ENCODE data around the gene ZEB2.

DNA sequence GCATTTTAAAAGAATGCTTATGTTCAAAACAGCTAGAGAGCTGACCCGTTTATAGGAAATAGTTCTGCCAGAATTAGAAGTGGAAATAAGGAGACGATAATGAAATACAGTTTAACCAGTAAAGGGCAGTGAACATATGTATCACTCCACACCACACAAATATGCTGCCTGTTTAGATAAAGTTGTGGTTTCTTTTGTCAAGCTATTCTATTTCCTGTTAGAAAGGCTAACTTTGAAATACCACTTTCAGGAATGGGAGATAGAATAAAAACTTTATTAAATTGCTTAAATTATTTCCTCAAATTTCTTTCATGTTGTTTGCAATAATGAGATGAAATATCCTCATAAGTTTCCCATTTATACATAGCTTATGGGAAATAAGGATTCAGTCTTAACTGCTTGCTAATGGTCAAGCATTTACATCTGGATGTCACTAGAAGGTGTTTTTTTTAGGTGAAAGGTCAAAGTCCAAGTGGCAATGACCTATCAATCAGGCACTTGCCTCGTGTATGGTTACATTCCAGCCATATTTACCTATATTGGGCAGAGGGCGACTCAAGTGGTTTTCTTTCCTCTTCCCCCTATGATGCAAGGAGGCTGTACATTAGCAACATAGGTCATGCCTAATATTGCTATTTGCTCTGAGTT lies 148.9 kb downstream of the ZEB2 start:
- TF ChIP-seq RAD51 (IDR thresholded peaks at IDR 0.05) = no peak
- TF ChIP-seq POLR2AphosphoS2 (IDR thresholded peaks at IDR 0.05; ENCODE audit: low read depth, low read length) = no peak
- TF ChIP-seq, protein P1, sequence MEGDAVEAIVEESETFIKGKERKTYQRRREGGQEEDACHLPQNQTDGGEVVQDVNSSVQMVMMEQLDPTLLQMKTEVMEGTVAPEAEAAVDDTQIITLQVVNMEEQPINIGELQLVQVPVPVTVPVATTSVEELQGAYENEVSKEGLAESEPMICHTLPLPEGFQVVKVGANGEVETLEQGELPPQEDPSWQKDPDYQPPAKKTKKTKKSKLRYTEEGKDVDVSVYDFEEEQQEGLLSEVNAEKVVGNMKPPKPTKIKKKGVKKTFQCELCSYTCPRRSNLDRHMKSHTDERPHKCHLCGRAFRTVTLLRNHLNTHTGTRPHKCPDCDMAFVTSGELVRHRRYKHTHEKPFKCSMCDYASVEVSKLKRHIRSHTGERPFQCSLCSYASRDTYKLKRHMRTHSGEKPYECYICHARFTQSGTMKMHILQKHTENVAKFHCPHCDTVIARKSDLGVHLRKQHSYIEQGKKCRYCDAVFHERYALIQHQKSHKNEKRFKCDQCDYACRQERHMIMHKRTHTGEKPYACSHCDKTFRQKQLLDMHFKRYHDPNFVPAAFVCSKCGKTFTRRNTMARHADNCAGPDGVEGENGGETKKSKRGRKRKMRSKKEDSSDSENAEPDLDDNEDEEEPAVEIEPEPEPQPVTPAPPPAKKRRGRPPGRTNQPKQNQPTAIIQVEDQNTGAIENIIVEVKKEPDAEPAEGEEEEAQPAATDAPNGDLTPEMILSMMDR (IDR thresholded peaks at IDR 0.05 in 2 of 3, conservative IDR thresholded peaks at IDR 0.05 in 1 of 3; ENCODE audit: control insufficient read depth in 2 of 3, extremely low read depth in 1 of 3, insufficient read depth in 1 of 3, low read depth in 3 of 3, low read length in 3 of 3) = no peak
- TF ChIP-seq PAX8 (IDR thresholded peaks at IDR 0.05) = no peak
- TF ChIP-seq FOS (IDR thresholded peaks at IDR 0.05; ENCODE audit: borderline replicate concordance, extremely low read depth, insufficient read length) = no peak
- TF ChIP-seq ETV6 (conservative IDR thresholded peaks at IDR 0.05 in 1 of 2, IDR thresholded peaks at IDR 0.05 in 1 of 2; ENCODE audit: borderline replicate concordance in 1 of 2, low read depth in 1 of 2) = no peak
- no peak for TF ChIP-seq NBN (IDR thresholded peaks at IDR 0.05)
- TF ChIP-seq, protein P2, sequence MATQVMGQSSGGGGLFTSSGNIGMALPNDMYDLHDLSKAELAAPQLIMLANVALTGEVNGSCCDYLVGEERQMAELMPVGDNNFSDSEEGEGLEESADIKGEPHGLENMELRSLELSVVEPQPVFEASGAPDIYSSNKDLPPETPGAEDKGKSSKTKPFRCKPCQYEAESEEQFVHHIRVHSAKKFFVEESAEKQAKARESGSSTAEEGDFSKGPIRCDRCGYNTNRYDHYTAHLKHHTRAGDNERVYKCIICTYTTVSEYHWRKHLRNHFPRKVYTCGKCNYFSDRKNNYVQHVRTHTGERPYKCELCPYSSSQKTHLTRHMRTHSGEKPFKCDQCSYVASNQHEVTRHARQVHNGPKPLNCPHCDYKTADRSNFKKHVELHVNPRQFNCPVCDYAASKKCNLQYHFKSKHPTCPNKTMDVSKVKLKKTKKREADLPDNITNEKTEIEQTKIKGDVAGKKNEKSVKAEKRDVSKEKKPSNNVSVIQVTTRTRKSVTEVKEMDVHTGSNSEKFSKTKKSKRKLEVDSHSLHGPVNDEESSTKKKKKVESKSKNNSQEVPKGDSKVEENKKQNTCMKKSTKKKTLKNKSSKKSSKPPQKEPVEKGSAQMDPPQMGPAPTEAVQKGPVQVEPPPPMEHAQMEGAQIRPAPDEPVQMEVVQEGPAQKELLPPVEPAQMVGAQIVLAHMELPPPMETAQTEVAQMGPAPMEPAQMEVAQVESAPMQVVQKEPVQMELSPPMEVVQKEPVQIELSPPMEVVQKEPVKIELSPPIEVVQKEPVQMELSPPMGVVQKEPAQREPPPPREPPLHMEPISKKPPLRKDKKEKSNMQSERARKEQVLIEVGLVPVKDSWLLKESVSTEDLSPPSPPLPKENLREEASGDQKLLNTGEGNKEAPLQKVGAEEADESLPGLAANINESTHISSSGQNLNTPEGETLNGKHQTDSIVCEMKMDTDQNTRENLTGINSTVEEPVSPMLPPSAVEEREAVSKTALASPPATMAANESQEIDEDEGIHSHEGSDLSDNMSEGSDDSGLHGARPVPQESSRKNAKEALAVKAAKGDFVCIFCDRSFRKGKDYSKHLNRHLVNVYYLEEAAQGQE (IDR thresholded peaks at IDR 0.05; ENCODE audit: low read depth, low read length) = no peak

Measured in GM12878 (cell line).